Measurements from ENCODE around the gene HSPG2.
A peak's percentile ranks its signal among the peaks of the same experiment; 100 is the strongest.
"Not testable (repeated sequence)": the region's sequence is repeated elsewhere in the genome, so short reads cannot be mapped to it uniquely, and the experiment has no call there.

The HSPG2 gene

GRCh38 chr1:21827141-21827679 is 109.9 kb downstream of the HSPG2 start:
- DNase-seq (ENCODE audit: low read depth in 2 of 2) = no peak

- not testable (repeated sequence) for DNase-seq (ENCODE audit: low read depth in 2 of 2)
These were observed 110.4 kb downstream of the HSPG2 start for GRCh38 chr1:21826694-21827093.

GRCh38 chr1:21825393-21825792 is 111.7 kb downstream of the HSPG2 start:
- DNase-seq (ENCODE audit: low read depth in 2 of 2) = no peak

- DNase-seq (ENCODE audit: low read depth in 2 of 2) = no peak
These were observed 112.2 kb downstream of the HSPG2 start for GRCh38 chr1:21824926-21825325.

- DNase-seq (ENCODE audit: low read depth in 2 of 2) = no peak
These were observed 113.0 kb downstream of the HSPG2 start for GRCh38 chr1:21823980-21824702.

GRCh38 chr1:21823206-21823979 is 113.7 kb downstream of the HSPG2 start:
- no peak for DNase-seq (ENCODE audit: low read depth in 2 of 2)

GRCh38 chr1:21822349-21822748 is 114.8 kb downstream of the HSPG2 start:
- DNase-seq (ENCODE audit: low read depth in 2 of 2) = no peak

- no peak for DNase-seq (ENCODE audit: low read depth in 2 of 2)
These were observed 115.6 kb downstream of the HSPG2 start for GRCh38 chr1:21821385-21822019.

GRCh38 chr1:21820597-21821232 is 116.4 kb downstream of the HSPG2 start:
- DNase-seq (ENCODE audit: low read depth in 2 of 2) = no peak

GRCh38 chr1:21818656-21819055 is 118.5 kb downstream of the HSPG2 start:
- DNase-seq (ENCODE audit: low read depth in 2 of 2) = peak in 1 of 2 experiments; percentile 13

GRCh38 chr1:21816602-21817302 is 120.4 kb downstream of the HSPG2 start:
- DNase-seq (ENCODE audit: low read depth in 2 of 2) = no peak

GRCh38 chr1:21815724-21816321 is 121.3 kb downstream of the HSPG2 start:
- DNase-seq (ENCODE audit: low read depth in 2 of 2) = no peak

GRCh38 chr1:21814981-21815582 is 122.0 kb downstream of the HSPG2 start:
- no peak for DNase-seq (ENCODE audit: low read depth in 2 of 2)

- no peak for DNase-seq (ENCODE audit: low read depth in 2 of 2)
These were observed 122.7 kb downstream of the HSPG2 start for GRCh38 chr1:21814241-21814918.

- DNase-seq (ENCODE audit: low read depth in 2 of 2) = no peak
These were observed 123.6 kb downstream of the HSPG2 start for GRCh38 chr1:21813542-21813941.

GRCh38 chr1:21811875-21812305 is 125.2 kb downstream of the HSPG2 start, which contains the start of gene LDLRAD2:
Gene LDLRAD2, plus strand, starts transcription at chr1:21812265. Its CDS starts 187 bp downstream, at chr1:21812452.
- no peak for DNase-seq (ENCODE audit: low read depth in 2 of 2)

GRCh38 chr1:21804536-21804935 is 132.6 kb downstream of the HSPG2 start:
- DNase-seq (ENCODE audit: low read depth in 2 of 2) = no peak

GRCh38 chr1:21801100-21801499 is 136.0 kb downstream of the HSPG2 start:
- DNase-seq (ENCODE audit: low read depth in 2 of 2) = no peak

- no peak for DNase-seq (ENCODE audit: low read depth in 2 of 2)
These were observed 137.4 kb downstream of the HSPG2 start for GRCh38 chr1:21799730-21800129.

GRCh38 chr1:21795075-21795474 is 142.0 kb downstream of the HSPG2 start:
- no peak for DNase-seq (ENCODE audit: low read depth in 2 of 2)

All from stimulated activated CD4-positive, alpha-beta T cell treated with anti-CD3 and anti-CD28 coated beads, Interleukin-12 subunit alpha, Interleukin-12 subunit beta, amount 100 ng/mL, for 24 hours (primary cell).